Ishikawa (cell line): ENCODE data around the gene CCDC6.

ENCODE experiments used
- CEBPB ChIP-seq: IDR thresholded peaks from 2 replicates; pipeline ENCODE4 v1.6.1; 2012
- CREB1 ChIP-seq: IDR thresholded peaks from 2 replicates; pipeline ENCODE4 v1.6.1; 2012; ENCODE audit warnings: low read depth
- EGR1 ChIP-seq: IDR thresholded peaks from 2 replicates; pipeline ENCODE4 v1.6.1; 2012
- EP300 ChIP-seq: IDR thresholded peaks from 2 replicates; pipeline ENCODE4 v1.6.1; 2012; ENCODE audit warnings: borderline replicate concordance
- FOXM1 ChIP-seq: IDR thresholded peaks from 2 replicates; pipeline ENCODE4 v1.6.1; 2012; ENCODE audit warnings: low read depth, borderline replicate concordance
- NFIC ChIP-seq: IDR thresholded peaks from 2 replicates; pipeline ENCODE4 v1.6.1; 2012
- RAD21 ChIP-seq: IDR thresholded peaks from 2 replicates; pipeline ENCODE4 v1.6.1; 2012; ENCODE audit warnings: low read depth
- TAF1 ChIP-seq: IDR thresholded peaks from 2 replicates; pipeline ENCODE4 v1.6.1; 2012; ENCODE audit warnings: low read depth, mild to moderate bottlenecking
- TCF12 ChIP-seq: IDR thresholded peaks from 2 replicates; pipeline ENCODE4 v1.6.1; 2012; ENCODE audit warnings: low read depth
- TEAD4 ChIP-seq: IDR thresholded peaks from 2 replicates; pipeline ENCODE4 v1.6.1; 2012
- YY1 ChIP-seq: IDR thresholded peaks from 2 replicates; pipeline ENCODE4 v1.6.1; 2012; ENCODE audit warnings: low read depth
- ZBTB7A ChIP-seq: IDR thresholded peaks from 2 replicates; pipeline ENCODE4 v1.6.1; 2012; ENCODE audit warnings: low read depth
- TF ChIP-seq, protein P1 (sequence below): IDR thresholded peaks from 2 replicates; pipeline ENCODE4 v1.6.1; 2012
- TF ChIP-seq, protein P2 (sequence below): IDR thresholded peaks from 2 replicates; pipeline ENCODE4 v1.6.1; 2012
- TF ChIP-seq, protein P3 (sequence below): IDR thresholded peaks from 2 replicates; pipeline ENCODE4 v1.6.1; 2012; ENCODE audit warnings: low read depth, mild to moderate bottlenecking

Gene CCDC6

DNA sequence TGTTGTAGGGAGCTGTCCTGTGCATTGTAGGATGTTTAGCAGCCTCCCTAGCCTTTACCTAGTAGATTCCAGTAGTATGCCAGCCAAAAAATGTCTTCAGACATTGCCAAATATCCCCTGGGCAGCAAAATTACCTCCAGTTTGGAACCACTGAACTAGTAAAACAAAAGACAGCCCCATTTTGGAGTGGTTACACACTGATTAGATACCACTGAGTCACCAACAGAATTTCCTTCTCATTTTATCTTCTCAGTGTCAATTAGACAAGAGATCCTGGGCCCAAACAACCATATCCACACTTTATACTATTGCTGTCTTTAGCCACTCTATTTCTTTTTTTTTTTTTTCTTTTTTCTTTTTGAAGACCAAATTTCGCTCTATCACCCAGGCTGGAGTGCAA is 3.5 kb upstream of the CCDC6 start:
- TF ChIP-seq CEBPB, result no peak
- no peak for TF ChIP-seq ZBTB7A
- TF ChIP-seq, protein P1, sequence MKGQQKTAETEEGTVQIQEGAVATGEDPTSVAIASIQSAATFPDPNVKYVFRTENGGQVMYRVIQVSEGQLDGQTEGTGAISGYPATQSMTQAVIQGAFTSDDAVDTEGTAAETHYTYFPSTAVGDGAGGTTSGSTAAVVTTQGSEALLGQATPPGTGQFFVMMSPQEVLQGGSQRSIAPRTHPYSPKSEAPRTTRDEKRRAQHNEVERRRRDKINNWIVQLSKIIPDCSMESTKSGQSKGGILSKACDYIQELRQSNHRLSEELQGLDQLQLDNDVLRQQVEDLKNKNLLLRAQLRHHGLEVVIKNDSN, result no peak
- TF ChIP-seq RAD21, result no peak
- TF ChIP-seq EGR1, result no peak
- TF ChIP-seq, protein P2, sequence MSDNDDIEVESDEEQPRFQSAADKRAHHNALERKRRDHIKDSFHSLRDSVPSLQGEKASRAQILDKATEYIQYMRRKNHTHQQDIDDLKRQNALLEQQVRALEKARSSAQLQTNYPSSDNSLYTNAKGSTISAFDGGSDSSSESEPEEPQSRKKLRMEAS, result no peak
- no peak for TF ChIP-seq CREB1
- no peak for TF ChIP-seq TEAD4
- TF ChIP-seq, protein P3, sequence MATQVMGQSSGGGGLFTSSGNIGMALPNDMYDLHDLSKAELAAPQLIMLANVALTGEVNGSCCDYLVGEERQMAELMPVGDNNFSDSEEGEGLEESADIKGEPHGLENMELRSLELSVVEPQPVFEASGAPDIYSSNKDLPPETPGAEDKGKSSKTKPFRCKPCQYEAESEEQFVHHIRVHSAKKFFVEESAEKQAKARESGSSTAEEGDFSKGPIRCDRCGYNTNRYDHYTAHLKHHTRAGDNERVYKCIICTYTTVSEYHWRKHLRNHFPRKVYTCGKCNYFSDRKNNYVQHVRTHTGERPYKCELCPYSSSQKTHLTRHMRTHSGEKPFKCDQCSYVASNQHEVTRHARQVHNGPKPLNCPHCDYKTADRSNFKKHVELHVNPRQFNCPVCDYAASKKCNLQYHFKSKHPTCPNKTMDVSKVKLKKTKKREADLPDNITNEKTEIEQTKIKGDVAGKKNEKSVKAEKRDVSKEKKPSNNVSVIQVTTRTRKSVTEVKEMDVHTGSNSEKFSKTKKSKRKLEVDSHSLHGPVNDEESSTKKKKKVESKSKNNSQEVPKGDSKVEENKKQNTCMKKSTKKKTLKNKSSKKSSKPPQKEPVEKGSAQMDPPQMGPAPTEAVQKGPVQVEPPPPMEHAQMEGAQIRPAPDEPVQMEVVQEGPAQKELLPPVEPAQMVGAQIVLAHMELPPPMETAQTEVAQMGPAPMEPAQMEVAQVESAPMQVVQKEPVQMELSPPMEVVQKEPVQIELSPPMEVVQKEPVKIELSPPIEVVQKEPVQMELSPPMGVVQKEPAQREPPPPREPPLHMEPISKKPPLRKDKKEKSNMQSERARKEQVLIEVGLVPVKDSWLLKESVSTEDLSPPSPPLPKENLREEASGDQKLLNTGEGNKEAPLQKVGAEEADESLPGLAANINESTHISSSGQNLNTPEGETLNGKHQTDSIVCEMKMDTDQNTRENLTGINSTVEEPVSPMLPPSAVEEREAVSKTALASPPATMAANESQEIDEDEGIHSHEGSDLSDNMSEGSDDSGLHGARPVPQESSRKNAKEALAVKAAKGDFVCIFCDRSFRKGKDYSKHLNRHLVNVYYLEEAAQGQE, result no peak
- no peak for TF ChIP-seq YY1
- no peak for TF ChIP-seq TCF12
- TF ChIP-seq NFIC, result no peak

DNA sequence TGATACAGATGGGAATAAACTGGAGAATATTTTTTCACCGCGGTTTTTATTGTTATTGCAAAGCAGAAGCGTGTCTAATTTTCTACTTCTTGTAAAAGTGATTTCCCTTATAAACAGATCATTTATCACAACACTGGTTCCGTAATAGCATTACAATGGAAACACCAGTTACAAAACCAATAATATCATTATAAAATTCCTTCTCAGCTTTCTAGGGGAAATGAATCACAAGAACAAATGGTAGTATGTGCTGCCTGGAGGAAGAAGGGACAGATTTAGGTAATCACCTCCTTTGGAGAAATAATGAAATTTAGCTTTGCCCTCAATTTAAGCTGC is 2.4 kb upstream of the CCDC6 start:
- TF ChIP-seq CREB1, result no peak
- no peak for TF ChIP-seq TCF12
- TF ChIP-seq EP300, result no peak

DNA sequence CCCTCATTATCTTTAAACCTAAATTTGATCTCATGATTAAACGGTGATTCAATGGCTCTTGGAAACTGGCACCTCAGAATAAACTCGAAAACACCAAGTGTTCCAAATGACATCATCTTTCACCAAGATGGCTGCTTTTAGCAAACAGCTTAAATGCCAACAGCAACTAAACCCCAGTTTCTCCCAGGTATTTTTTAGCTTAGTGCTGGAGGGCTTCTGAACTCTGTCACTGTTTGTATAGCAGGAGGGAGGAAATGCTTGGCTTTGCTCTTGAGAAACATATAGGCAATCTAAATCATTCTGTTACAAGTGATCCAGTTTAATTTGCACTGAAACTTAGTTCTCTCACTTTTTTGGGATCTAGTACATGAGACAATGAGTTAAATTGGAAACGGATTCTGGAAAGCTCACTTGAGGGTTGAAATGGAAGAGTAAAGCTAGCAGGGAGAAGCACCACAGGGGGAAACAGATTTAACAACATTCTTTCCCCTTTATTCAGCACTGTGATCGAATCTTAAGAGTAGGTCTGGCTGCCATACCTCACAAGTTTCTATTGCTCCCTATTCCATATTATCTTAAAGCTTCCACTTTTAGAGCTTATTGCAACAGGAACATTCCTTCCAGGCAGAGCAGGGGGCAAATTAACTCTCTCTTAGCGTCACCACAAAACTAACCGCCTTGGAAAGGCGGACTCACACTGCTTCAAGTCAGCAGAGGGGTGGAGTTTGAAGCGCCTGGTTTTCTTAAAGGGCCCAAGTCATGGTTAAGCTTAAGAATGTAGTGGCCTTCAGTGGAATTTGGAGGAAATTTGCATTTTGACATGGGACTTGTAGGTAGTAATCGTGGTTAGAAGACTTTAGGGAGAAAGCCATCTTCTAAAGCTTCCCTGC is 1.8 kb upstream of the CCDC6 start:
- TF ChIP-seq TCF12 (no peak), EP300 (0 out of 2 replicates have a peak, but pooled peaks have one; percentile 17), RAD21 (no peak), FOXM1 (no peak), YY1 (peak; percentile 71), TEAD4 (0 out of 2 replicates have a peak, but pooled peaks have one; percentile 29), TAF1 (peak; percentile 45; the same call in 1 of the 2 replicates), EGR1 (no peak), NFIC (0 out of 2 replicates have a peak, but pooled peaks have one; percentile 4), CREB1 (no peak)
- TF ChIP-seq, protein P3, result no peak

DNA sequence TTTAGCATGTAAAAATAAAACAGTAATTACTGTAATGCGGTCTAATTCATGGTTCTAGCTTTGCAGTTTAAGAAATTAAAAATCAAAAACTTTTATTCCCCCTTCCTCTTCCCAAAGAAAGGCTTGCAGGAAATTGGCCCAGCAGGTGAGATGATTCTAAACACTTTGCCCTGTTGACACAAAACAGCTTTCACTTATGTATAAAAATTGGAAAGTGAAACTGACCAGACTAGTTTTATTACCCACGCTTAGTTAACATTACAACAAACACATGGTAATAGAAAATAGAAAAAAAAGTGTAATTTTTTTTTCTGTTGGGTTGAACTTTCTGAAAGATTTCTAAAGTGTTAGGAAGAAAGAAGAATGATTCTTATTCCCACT is 1.2 kb upstream of the CCDC6 start:
- 0 out of 2 replicates have a peak, but pooled peaks have one; percentile 5 for TF ChIP-seq NFIC
- no peak for TF ChIP-seq RAD21

DNA sequence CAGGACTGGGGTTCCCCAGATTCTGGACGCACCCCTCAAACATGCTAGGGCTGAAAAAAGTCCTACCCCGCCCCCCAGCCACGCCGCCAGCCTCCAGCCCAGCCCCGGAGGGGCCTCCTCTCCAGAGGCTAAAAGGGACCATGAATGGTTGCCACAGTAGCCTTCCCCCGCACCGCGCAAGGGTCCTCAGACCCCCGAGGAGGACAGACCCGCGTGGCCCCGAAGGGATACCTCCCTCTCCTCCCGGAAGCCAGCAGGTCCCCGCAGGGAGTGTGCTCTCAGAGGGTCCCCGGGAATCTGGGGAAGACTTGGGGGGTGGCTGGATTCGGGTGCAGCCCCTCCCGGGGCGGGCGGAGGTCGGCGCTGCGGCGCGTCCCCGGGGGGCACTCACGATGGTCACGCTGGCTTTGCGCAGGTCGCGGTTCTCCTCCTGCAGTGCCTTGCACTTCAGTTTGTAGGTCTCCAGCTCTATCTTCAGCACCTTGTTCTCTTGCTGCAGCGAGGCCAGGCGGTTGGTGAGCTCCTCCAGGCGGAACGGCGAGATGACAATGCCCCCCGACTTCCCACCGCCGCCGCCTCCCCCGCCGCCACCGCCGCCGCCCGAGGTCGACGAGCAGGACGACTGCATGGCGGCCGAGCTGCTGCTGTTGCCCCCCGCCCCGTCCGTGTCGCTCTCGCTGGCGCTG is 482 bp downstream of the CCDC6 start:
- TF ChIP-seq, protein P3, result peak; percentile 47; the same call in 1 of the 2 replicates
- peak; percentile 85; the same call in 1 of the 2 replicates for TF ChIP-seq YY1
- TF ChIP-seq CEBPB, result no peak
- TF ChIP-seq ZBTB7A, result peak; percentile 60; the same call in 1 of the 2 replicates
